SK-N-SH (cell line): ENCODE results near the gene ATP5MG. TPM values are rescaled to one million over a fixed set of nuclear protein-coding genes. Genes with fewer than 3 reads are reported as not detected.

Experiments
- CTCF ChIA-PET: fragments of 300-600, 350-600 bp; formaldehyde crosslinking; extraction: SDS; loops from one replicate; lab custom pipeline; 2021; lab: Yijun Ruan, JAX
- POLR2A ChIA-PET: fragments of 350-600 bp; sonication (Branson Sonifier 250); formaldehyde crosslinking; extraction: SDS; loops from one replicate; lab custom pipeline; 2020; ENCODE audit warnings: antibody characterized with exemption, inconsistent platforms; lab: Yijun Ruan, JAX
- DNase-seq: peaks from one replicate; pipeline ENCODE4 v3.0.0; 2012
- H2AFZ ChIP-seq: fragments of 200-600 bp; sonication (generic); 2 replicates; pipeline ENCODE4 v1.8.1; 2016; ENCODE audit warnings: antibody characterized with exemption, mild to moderate bottlenecking, low read depth
- H3F3A ChIP-seq: fragments of 200-600 bp; sonication (generic); replicated peaks from 2 replicates; pipeline ENCODE3; 2016; ENCODE audit warnings: antibody characterized with exemption, mild to moderate bottlenecking; ENCODE audit not compliant: insufficient read depth
- H3K27ac ChIP-seq, 2 experiments: fragments of 200-500 bp in 1 of 2; fragments of 200-600 bp in 1 of 2; sonication (Bioruptor generic) in 1 of 2; sonication (generic), shearing (Covaris generic) in 1 of 2; 2 replicates each; pipeline versions ENCODE4 v1.5.1 to v1.6.1; 2014 to 2016; ENCODE audit warnings: low read depth in 2 of 2, inconsistent platforms in 1 of 2, low read length in 1 of 2, mild to moderate bottlenecking in 1 of 2, mixed read lengths in 1 of 2
- H3K27me3 ChIP-seq: fragments of 200-600 bp; sonication (generic), shearing (Covaris generic); 2 replicates; pipeline ENCODE4 v1.6.1; 2016; ENCODE audit warnings: mixed run types; ENCODE audit not compliant: insufficient read depth
- H3K36me3 ChIP-seq, 2 experiments: fragments of 200-500 bp in 1 of 2; fragments of 200-600 bp in 1 of 2; sonication (Bioruptor generic) in 1 of 2; sonication (generic) in 1 of 2; replicated peaks in 1 of 2; 2 replicates each; pipeline versions ENCODE3 to v1.5.1; 2014 to 2016; ENCODE audit warnings: low read length in 1 of 2, mild to moderate bottlenecking in 1 of 2; ENCODE audit not compliant: insufficient read depth in 2 of 2, control insufficient read depth in 1 of 2
- H3K4me1 ChIP-seq, 2 experiments: fragments of 200-500 bp in 1 of 2; fragments of 200-600 bp in 1 of 2; sonication (Bioruptor generic) in 1 of 2; sonication (generic), shearing (Covaris generic) in 1 of 2; 2 replicates each; pipeline versions ENCODE4 v1.5.1 to v1.6.1; 2014 to 2016; ENCODE audit warnings: low read depth in 1 of 2, low read length in 1 of 2, mixed run types in 1 of 2; ENCODE audit not compliant: insufficient read depth in 2 of 2, control insufficient read depth in 1 of 2
- H3K4me2 ChIP-seq: fragments of 200-600 bp; sonication (generic), shearing (Covaris generic); 2 replicates; pipeline ENCODE4 v1.6.1; 2017; ENCODE audit warnings: mixed run types
- H3K4me3 ChIP-seq, 2 experiments: fragments of 200-500 bp in 1 of 2; fragments of 200-600 bp in 1 of 2; sonication (Bioruptor generic) in 1 of 2; sonication (generic), shearing (Covaris generic) in 1 of 2; 2 replicates each; pipeline versions ENCODE4 v1.5.1 to v1.8.1; 2014 to 2016; ENCODE audit warnings: low read depth in 2 of 2, inconsistent platforms in 1 of 2, low read length in 1 of 2, mild to moderate bottlenecking in 1 of 2, mixed read lengths in 1 of 2, moderate library complexity in 1 of 2
- H3K79me2 ChIP-seq: fragments of 200-600 bp; sonication (generic); 2 replicates; pipeline ENCODE4 v1.8.1; 2017; ENCODE audit warnings: mild to moderate bottlenecking; ENCODE audit not compliant: insufficient read depth
- H3K9ac ChIP-seq: fragments of 200-600 bp; sonication (generic); 2 replicates; pipeline ENCODE4 v1.6.1; 2017; ENCODE audit warnings: mixed run types
- H3K9me2 ChIP-seq: fragments of 200-600 bp; sonication (generic); 2 replicates; pipeline ENCODE4 v1.6.1; 2017; ENCODE audit warnings: mixed run types
- H3K9me3 ChIP-seq: fragments of 200-600 bp; sonication (generic); 2 replicates; pipeline ENCODE4 v1.6.1; 2017; ENCODE audit warnings: mixed run types, mild to moderate bottlenecking, moderate library complexity
- H4K20me1 ChIP-seq: fragments of 200-600 bp; sonication (generic); 2 replicates; pipeline ENCODE4 v1.6.1; 2017; ENCODE audit warnings: mild to moderate bottlenecking, mixed run types; ENCODE audit not compliant: insufficient read depth
- CHD2 ChIP-seq: fragments of 150-350 bp; IDR thresholded peaks from 2 replicates; pipeline ENCODE4 v1.6.1; 2018; ENCODE audit warnings: low read length; ENCODE audit not compliant: partially characterized antibody
- ELF1 ChIP-seq: IDR thresholded peaks from 2 replicates; pipeline ENCODE4 v1.4.0; 2012
- EZH2phosphoT487 ChIP-seq: fragments of 200-600 bp; sonication (generic); IDR thresholded peaks from 2 replicates; pipeline ENCODE4 v1.6.1; 2017; ENCODE audit warnings: low read depth, mixed run types, mild to moderate bottlenecking, antibody characterized with exemption, moderate library complexity, borderline replicate concordance
- GATA2 ChIP-seq: sonication (generic); formaldehyde crosslinking; IDR thresholded peaks from 2 replicates; pipeline ENCODE4 v1.5.0; 2020; ENCODE audit warnings: mild to moderate bottlenecking, missing genetic modification reagents
- IRF3 ChIP-seq: fragments of 150-350 bp; IDR thresholded peaks from 2 replicates; pipeline ENCODE4 v1.6.1; 2016; ENCODE audit warnings: mild to moderate bottlenecking, low read depth, low read length
- JUND ChIP-seq: IDR thresholded peaks from 2 replicates; pipeline ENCODE4 v1.4.0; 2012
- MAX ChIP-seq: IDR thresholded peaks from 2 replicates; pipeline ENCODE4 v1.4.0; 2012; ENCODE audit warnings: low read depth
- MXI1 ChIP-seq: IDR thresholded peaks from 2 replicates; pipeline ENCODE4 v1.6.1; 2012; ENCODE audit warnings: mild to moderate bottlenecking, low read depth, low read length, improper control_type of control experiment
- POLR2AphosphoS5 ChIP-seq: IDR thresholded peaks from 2 replicates; pipeline ENCODE4 v1.6.1; 2012; ENCODE audit warnings: low read depth, low read length
- REST ChIP-seq: IDR thresholded peaks from 2 replicates; pipeline ENCODE4 v1.6.1; 2012; ENCODE audit warnings: mild to moderate bottlenecking, low read depth, low read length, moderate library complexity
- SMC3 ChIP-seq: IDR thresholded peaks from 2 replicates; pipeline ENCODE4 v1.6.1; 2012; ENCODE audit warnings: low read depth, low read length, improper control_type of control experiment
- TEAD4 ChIP-seq: IDR thresholded peaks from 2 replicates; pipeline ENCODE4 v1.4.0; 2012; ENCODE audit warnings: mild to moderate bottlenecking, borderline replicate concordance; ENCODE audit not compliant: insufficient read depth
- USF2 ChIP-seq: fragments of 150-350 bp; IDR thresholded peaks from 2 replicates; pipeline ENCODE4 v1.6.1; 2017; ENCODE audit warnings: antibody characterized with exemption, low read length, low read depth, borderline replicate concordance
- YY1 ChIP-seq: IDR thresholded peaks from 2 replicates; pipeline ENCODE4 v1.4.0; 2012; ENCODE audit warnings: low read depth, mild to moderate bottlenecking
- WGBS: methylation state at CpG from one replicate; pipeline ENCODE4 v1.1.6; 2017; ENCODE audit warnings: low lambda C conversion rate; 5-methylcytosine and 5-hydroxymethylcytosine counted together
- polyA plus RNA-seq, 3 experiments: library from polyadenylated mRNA; depleted of rRNA; stranded (reverse); fragments of >200 nt; gene quantifications; 2 replicates each; pipeline ENCODE4 v1.2.3, GENCODE V29; 2012

ATP5MG gene
- polyA plus RNA-seq, 1 of the 3 experiments (the other 2 are of a cell fraction): 140 TPM

- H3K27ac ChIP-seq: no peak overlapping the region
- H3F3A ChIP-seq: no peaks in the 10 kb centered on the region
- no peaks in the 10 kb centered on the region for H3K9me3 ChIP-seq
- TF ChIP-seq CHD2 (no peak), ELF1 (no peak), POLR2AphosphoS5 (no peak), YY1 (no peak), JUND (no peak), MAX (no peak), EZH2phosphoT487 (no peak), SMC3 (no peak), REST (no peak), TEAD4 (no peak), MXI1 (no peak), GATA2 (CRISPR knock-in tag) (no peak), IRF3 (no peak)
- H3K79me2 ChIP-seq: no peaks in the 10 kb centered on the region
- ChIA-PET CTCF (interaction anchor here (1.0 kb wide), 1 partner anchor 105 kb away, joined by 4 read pairs; no protein-coding TSS in a partner anchor), POLR2A (no interaction called here)
- no peaks in the 10 kb centered on the region for H3K4me1 ChIP-seq
- no peaks in the 10 kb centered on the region for H3K27me3 ChIP-seq
- DNase-seq: no peak
- 95% methylated on average over 3 of the region's 3 CpGs for WGBS
- no peak overlapping the region for H2AFZ ChIP-seq
- H4K20me1 ChIP-seq: no peaks in the 10 kb centered on the region
- H3K36me3 ChIP-seq: peaks cover 81 to 88% of the 10 kb centered on the region in 2 experiments
- no peak overlapping the region for H3K9ac ChIP-seq
- no peak overlapping the region for H3K4me3 ChIP-seq
- H3K9me2 ChIP-seq: no peaks in the 10 kb centered on the region
- H3K4me2 ChIP-seq: no peak overlapping the region
These were observed 17.7 kb upstream of the ATP5MG start for GRCh38 chr11:118383657-118384056.

- no peak for DNase-seq
- no peaks in the 10 kb centered on the region for H4K20me1 ChIP-seq
- ChIA-PET CTCF (no interaction called here), POLR2A (no interaction called here)
- H2AFZ ChIP-seq: no peak overlapping the region
- no peak overlapping the region for H3K27ac ChIP-seq
- H3K4me3 ChIP-seq: no peak overlapping the region
- no peak overlapping the region for H3K9ac ChIP-seq
- peaks cover 22% of the 10 kb centered on the region for H3F3A ChIP-seq
- peaks cover 48 to 52% of the 10 kb centered on the region in 2 experiments for H3K36me3 ChIP-seq
- no peaks in the 10 kb centered on the region for H3K9me3 ChIP-seq
- H3K4me2 ChIP-seq: no peak overlapping the region
- no peaks in the 10 kb centered on the region for H3K27me3 ChIP-seq
- TF ChIP-seq USF2: no peak
- TF ChIP-seq, all 33 proteins: peak for 0
- WGBS: 92% methylated on average over 6 of the region's 6 CpGs
- H3K9me2 ChIP-seq: no peaks in the 10 kb centered on the region
- H3K79me2 ChIP-seq: no peaks in the 10 kb centered on the region
- peaks cover 0 to 4% of the 10 kb centered on the region in 2 experiments; a peak in 2 of 4 replicates for H3K4me1 ChIP-seq
These were observed 5.3 kb upstream of the ATP5MG start for GRCh38 chr11:118396097-118396501.
